ENCODE data around the gene OR6J1.

- no peak for TF ChIP-seq ZNF740 (CRISPR knock-in tag; IDR thresholded peaks at IDR 0.05)
- no peak for TF ChIP-seq FOXM1 (CRISPR knock-in tag; IDR thresholded peaks at IDR 0.05)
- no peak for TF ChIP-seq ZNF879 (CRISPR knock-in tag; IDR thresholded peaks at IDR 0.05)
- TF ChIP-seq NCOA5 (CRISPR knock-in tag; IDR thresholded peaks at IDR 0.05) = no peak
- TF ChIP-seq RELA (CRISPR knock-in tag; IDR thresholded peaks at IDR 0.05) = no peak
- TF ChIP-seq ZBTB33 (CRISPR knock-in tag; IDR thresholded peaks at IDR 0.05) = no peak
- TF ChIP-seq CTCF (CRISPR knock-in tag; IDR thresholded peaks at IDR 0.05) = no peak
- TF ChIP-seq SRSF9 (IDR thresholded peaks at IDR 0.05; ENCODE audit: borderline replicate concordance, insufficient read depth, low read depth, low read length, poor library complexity, severe bottlenecking) = no peak
Observed at GRCh38 chr14:22664261-22664660, 20.1 kb upstream of the OR6J1 start.
